ENCODE data around the gene UNC5B.
A peak's percentile ranks its signal among the peaks of the same experiment; 100 is the strongest.

UNC5B gene

GRCh38 chr10:71258446-71259145, 46.2 kb downstream of the UNC5B start:
- Histone ChIP-seq H3K4me1 (ENCODE audit: insufficient read depth, poor library complexity, severe bottlenecking) (peaks cover 38% of the 10 kb centered on the region), H3K36me3 (ENCODE audit: low read depth) (no peaks in the 10 kb centered on the region), H3K9me3 (ENCODE audit: severe bottlenecking) (no peaks in the 10 kb centered on the region), H3K27ac (ENCODE audit: poor library complexity, severe bottlenecking) (no peak overlapping the region), H3K27me3 (ENCODE audit: insufficient read depth, poor library complexity, severe bottlenecking) (no peaks in the 10 kb centered on the region), H3K4me3 (ENCODE audit: severe bottlenecking) (no peak overlapping the region)
- ATAC-seq (ENCODE audit: low read depth) (no peak), DNase-seq (ENCODE audit: low spot score) (no peak)
- TF ChIP-seq, protein P1, sequence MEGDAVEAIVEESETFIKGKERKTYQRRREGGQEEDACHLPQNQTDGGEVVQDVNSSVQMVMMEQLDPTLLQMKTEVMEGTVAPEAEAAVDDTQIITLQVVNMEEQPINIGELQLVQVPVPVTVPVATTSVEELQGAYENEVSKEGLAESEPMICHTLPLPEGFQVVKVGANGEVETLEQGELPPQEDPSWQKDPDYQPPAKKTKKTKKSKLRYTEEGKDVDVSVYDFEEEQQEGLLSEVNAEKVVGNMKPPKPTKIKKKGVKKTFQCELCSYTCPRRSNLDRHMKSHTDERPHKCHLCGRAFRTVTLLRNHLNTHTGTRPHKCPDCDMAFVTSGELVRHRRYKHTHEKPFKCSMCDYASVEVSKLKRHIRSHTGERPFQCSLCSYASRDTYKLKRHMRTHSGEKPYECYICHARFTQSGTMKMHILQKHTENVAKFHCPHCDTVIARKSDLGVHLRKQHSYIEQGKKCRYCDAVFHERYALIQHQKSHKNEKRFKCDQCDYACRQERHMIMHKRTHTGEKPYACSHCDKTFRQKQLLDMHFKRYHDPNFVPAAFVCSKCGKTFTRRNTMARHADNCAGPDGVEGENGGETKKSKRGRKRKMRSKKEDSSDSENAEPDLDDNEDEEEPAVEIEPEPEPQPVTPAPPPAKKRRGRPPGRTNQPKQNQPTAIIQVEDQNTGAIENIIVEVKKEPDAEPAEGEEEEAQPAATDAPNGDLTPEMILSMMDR (IDR thresholded peaks at IDR 0.05; ENCODE audit: poor library complexity, severe bottlenecking): no peak

GRCh38 chr10:71259282-71259681, 46.9 kb downstream of the UNC5B start:
- peak overlapping the region; percentile 50 for H3K27ac ChIP-seq (ENCODE audit: poor library complexity, severe bottlenecking)
- TF ChIP-seq, protein P1 (IDR thresholded peaks at IDR 0.05; ENCODE audit: poor library complexity, severe bottlenecking): no peak
- no peak overlapping the region for H3K4me3 ChIP-seq (ENCODE audit: severe bottlenecking)
- no peaks in the 10 kb centered on the region for H3K27me3 ChIP-seq (ENCODE audit: insufficient read depth, poor library complexity, severe bottlenecking)
- H3K9me3 ChIP-seq (ENCODE audit: severe bottlenecking): no peaks in the 10 kb centered on the region
- no peak for DNase-seq (ENCODE audit: low spot score)
- H3K36me3 ChIP-seq (ENCODE audit: low read depth): no peaks in the 10 kb centered on the region
- no peak for ATAC-seq (ENCODE audit: low read depth)
- peaks cover 38% of the 10 kb centered on the region for H3K4me1 ChIP-seq (ENCODE audit: insufficient read depth, poor library complexity, severe bottlenecking)

DNA sequence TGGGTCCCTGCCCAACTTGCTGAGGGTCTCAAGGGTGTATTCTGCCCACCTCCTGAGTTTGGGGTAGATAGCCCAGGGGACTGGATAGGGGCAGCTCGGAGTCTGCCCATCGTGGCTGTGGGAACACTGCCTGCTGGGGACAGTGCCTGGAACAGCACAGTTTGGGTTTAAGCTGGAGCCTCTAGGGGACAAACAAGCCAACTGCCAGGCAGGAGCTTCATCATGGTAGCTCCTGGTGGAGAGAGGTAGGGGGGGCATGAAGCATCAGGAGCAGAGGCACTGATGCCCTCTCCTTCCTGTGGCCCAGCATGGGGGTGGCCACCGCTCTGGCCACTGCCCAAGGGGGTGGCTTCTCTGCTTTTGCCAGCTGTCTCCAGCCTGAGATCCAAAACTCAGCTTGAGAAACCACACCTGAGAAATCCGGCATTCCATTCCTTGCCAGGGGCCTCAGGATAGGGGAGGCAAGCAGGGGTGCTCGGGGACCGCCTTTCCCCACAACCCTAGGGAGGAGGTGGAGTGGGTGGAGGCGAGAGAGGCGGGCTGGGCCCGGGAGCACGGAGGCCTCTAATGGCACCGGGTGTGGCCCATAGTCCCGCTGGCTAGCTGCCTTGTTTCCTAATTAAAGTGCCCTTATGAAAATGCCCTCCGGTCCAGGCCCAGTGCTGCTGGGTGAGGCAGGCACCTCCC, 47.6 kb downstream of the UNC5B start:
- Histone ChIP-seq H3K4me3 (ENCODE audit: severe bottlenecking) (no peak overlapping the region), H3K27ac (ENCODE audit: poor library complexity, severe bottlenecking) (peak overlapping the region; percentile 50), H3K36me3 (ENCODE audit: low read depth) (no peaks in the 10 kb centered on the region), H3K4me1 (ENCODE audit: insufficient read depth, poor library complexity, severe bottlenecking) (peaks cover 36% of the 10 kb centered on the region), H3K27me3 (ENCODE audit: insufficient read depth, poor library complexity, severe bottlenecking) (no peaks in the 10 kb centered on the region), H3K9me3 (ENCODE audit: severe bottlenecking) (no peaks in the 10 kb centered on the region)
- ATAC-seq (ENCODE audit: low read depth): peak; percentile 22; the same call in 2 of the 3 replicates
- TF ChIP-seq, protein P1 (IDR thresholded peaks at IDR 0.05; ENCODE audit: poor library complexity, severe bottlenecking): no peak
- DNase-seq (ENCODE audit: low spot score): no peak

DNA sequence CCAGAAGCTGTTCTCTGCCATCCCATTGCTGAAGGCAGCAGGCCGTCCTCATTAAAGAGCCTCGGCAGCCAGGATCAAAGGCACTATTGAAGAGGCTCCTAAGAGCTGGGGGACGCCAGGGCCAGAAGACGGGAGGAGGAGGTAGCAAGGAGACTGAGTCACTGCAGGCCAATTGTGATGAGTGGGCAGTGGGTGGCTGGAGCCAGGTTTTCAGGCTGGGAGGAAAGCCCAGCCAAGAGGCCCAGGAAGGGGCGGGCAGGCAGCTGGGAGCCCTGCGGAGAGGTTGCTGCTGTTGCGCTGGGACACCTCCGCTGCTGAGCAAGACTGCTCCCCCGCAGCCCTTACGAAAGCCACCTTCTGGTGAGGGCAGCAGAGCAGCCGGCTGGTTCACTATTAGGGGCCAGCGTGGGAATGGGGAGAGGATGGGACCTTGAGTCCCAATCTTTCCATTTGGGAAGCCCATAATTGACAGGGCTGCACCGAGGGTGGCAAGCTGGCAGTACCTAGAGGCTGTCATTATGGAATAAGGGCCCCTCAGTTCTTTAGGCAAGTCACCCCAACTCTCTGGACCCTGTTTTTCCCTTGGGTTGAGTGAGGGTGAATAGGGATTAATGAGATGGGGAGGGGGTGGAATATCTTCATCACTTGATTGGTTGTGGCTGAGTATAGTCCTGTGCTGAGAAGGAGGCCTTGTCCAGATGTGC, 48.4 kb downstream of the UNC5B start:
- Histone ChIP-seq H3K36me3 (ENCODE audit: low read depth) (no peaks in the 10 kb centered on the region), H3K27ac (ENCODE audit: poor library complexity, severe bottlenecking) (peak overlapping the region; percentile 50), H3K4me1 (ENCODE audit: insufficient read depth, poor library complexity, severe bottlenecking) (peaks cover 29% of the 10 kb centered on the region), H3K27me3 (ENCODE audit: insufficient read depth, poor library complexity, severe bottlenecking) (no peaks in the 10 kb centered on the region), H3K4me3 (ENCODE audit: severe bottlenecking) (no peak overlapping the region), H3K9me3 (ENCODE audit: severe bottlenecking) (no peaks in the 10 kb centered on the region)
- TF ChIP-seq, protein P1 (IDR thresholded peaks at IDR 0.05; ENCODE audit: poor library complexity, severe bottlenecking): no peak
- DNase-seq (ENCODE audit: low spot score) (no peak), ATAC-seq (ENCODE audit: low read depth) (peak; percentile 45)

Measured in RWPE2 (cell line).